ENCODE results near the gene KIF19. TPM values are rescaled to one million over a fixed set of nuclear protein-coding genes. Genes with fewer than 3 reads are reported as not detected.

KIF19 gene
- total RNA-seq, 4 donors from 2014 or later, result 1.4 to 4.4 (median 1.8) TPM

DNA sequence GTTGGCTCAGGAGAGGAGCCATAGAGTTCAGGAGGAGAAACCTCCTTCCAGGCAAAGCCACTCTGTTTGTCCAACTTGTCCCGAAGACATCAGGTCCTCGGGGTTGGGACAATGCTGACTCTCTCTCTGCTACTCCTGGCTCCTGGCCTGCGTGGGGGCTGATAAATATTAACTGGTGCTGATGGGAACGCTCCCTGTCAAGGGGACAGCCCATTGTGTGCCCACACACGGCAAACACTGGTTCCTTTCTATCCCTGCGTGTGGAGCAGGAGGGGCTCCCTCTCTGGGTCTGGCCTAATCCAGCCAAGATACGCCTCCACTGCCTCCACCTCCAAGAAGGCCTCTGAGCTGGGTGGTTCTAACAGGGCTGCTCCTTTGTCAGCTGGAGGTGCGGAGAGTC is 4.4 kb downstream of the KIF19 start:
- Histone ChIP-seq H3K27me3 (peaks cover 30% of the 10 kb centered on the region), H3K4me3 (no peak overlapping the region), H3K36me3 (no peaks in the 10 kb centered on the region), H3K9me3 (no peaks in the 10 kb centered on the region), H3K4me1 (peaks cover 0 to 20% (median 13%) of the 10 kb centered on the region in 4 donors), H3K27ac (no peak overlapping the region)
- in situ Hi-C loops (cut with MboI; ENCODE audit: low pct_ligation_motif_present in 1 of 4, low pct_unique_long_range_greater_than_20kb in 1 of 4, low sequenced_read_pairs in 3 of 4) (no loop called here), intact Hi-C loops (cut with DNase I; ENCODE audit: low total_unique reads) (loop anchor here (2.0 kb wide), 1 partner anchor 72 kb away; no protein-coding TSS in a partner anchor)
- TF ChIP-seq EP300 (IDR thresholded peaks at IDR 0.05; ENCODE audit: low read depth) (no peak), POLR2AphosphoS5 (IDR thresholded peaks at IDR 0.05) (no peak), POLR2A (IDR thresholded peaks at IDR 0.05) (no peak)
- TF ChIP-seq, protein P1, sequence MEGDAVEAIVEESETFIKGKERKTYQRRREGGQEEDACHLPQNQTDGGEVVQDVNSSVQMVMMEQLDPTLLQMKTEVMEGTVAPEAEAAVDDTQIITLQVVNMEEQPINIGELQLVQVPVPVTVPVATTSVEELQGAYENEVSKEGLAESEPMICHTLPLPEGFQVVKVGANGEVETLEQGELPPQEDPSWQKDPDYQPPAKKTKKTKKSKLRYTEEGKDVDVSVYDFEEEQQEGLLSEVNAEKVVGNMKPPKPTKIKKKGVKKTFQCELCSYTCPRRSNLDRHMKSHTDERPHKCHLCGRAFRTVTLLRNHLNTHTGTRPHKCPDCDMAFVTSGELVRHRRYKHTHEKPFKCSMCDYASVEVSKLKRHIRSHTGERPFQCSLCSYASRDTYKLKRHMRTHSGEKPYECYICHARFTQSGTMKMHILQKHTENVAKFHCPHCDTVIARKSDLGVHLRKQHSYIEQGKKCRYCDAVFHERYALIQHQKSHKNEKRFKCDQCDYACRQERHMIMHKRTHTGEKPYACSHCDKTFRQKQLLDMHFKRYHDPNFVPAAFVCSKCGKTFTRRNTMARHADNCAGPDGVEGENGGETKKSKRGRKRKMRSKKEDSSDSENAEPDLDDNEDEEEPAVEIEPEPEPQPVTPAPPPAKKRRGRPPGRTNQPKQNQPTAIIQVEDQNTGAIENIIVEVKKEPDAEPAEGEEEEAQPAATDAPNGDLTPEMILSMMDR (IDR thresholded peaks at IDR 0.05), result no peak
- 79% methylated on average over 7 of the region's 8 CpGs; no CpG with 5 or more reads in 1 of the 2 donors for WGBS, 2 donors (ENCODE audit: low coverage in 1 of 2)
- no peak for DNase-seq

DNA sequence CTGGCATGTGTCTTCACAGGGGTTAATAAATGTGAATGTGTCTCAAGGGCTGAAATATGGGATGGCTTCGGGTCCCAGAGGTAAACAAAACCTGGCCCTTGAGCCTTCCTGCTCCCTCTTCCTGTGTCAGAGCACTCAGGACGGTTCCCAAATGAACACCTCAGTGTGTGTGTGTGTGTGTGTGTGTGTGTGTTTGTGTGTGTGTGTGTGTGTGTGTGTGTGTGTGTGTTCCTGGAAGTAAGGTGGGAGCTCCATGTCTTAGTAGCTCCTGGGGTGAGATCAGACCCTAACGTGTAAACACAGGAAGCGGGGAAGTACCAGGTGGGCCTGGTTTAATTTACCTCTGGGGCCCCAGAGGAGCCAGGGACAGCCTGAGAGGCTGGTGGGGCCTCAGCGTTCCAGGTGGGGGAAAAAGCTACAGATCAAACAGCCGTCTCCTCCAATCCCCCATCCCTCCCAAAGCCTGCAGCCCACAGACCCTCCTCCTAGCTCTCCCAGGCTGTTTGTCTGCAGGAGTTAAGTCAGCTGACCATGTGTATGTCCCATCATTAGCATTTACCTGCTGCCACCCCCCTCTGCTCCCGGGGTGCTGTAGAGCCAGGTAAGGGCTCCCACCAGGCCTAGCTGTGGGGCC is 6.1 kb downstream of the KIF19 start:
- H3K9me3 ChIP-seq, result no peaks in the 10 kb centered on the region
- in situ Hi-C loops (cut with MboI; ENCODE audit: low pct_ligation_motif_present in 1 of 4, low pct_unique_long_range_greater_than_20kb in 1 of 4, low sequenced_read_pairs in 3 of 4) (no loop called here), intact Hi-C loops (cut with DNase I; ENCODE audit: low total_unique reads) (no loop called here)
- no peak overlapping the region for H3K4me3 ChIP-seq
- H3K27ac ChIP-seq, result peak overlapping the region; percentile 23 to 61 (median 53)
- WGBS, 2 donors (ENCODE audit: low coverage in 1 of 2), result 64% methylated on average over 7 of the region's 7 CpGs; no CpG with 5 or more reads in 1 of the 2 donors
- H3K36me3 ChIP-seq, result no peaks in the 10 kb centered on the region
- H3K4me1 ChIP-seq, result peaks cover 0 to 4% (median 0%) of the 10 kb centered on the region in 4 donors
- peaks cover 13% of the 10 kb centered on the region for H3K27me3 ChIP-seq
- TF ChIP-seq, protein P1 (IDR thresholded peaks at IDR 0.05), result no peak
- TF ChIP-seq POLR2AphosphoS5 (IDR thresholded peaks at IDR 0.05) (no peak), POLR2A (IDR thresholded peaks at IDR 0.05) (no peak)
- no peak for DNase-seq

DNA sequence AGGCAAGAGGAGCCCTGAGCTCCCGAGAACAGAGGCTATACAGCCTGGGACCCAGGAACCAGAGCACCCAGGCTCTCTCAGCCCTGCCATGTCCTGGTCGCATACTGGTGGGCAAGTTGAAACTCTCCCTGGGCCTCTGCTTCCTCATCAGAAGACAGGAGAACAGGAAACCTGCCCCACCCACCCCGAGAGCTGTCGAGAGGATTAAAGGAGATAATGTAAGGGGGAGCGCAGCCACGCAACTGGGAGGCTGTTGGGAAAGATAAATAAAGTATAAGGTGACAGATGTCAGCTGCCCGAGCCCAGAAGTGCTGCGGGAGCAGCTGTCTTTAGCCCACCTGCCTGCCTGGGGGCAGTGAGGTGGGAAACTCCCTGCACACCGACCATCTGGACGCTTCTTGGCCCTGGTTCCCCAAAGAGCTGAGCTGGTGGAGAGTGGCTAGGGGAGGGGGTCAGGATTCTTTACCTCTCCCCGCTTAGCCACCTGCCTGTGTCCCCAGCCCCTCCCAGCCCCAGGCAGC is 6.8 kb downstream of the KIF19 start:
- WGBS, 2 donors (ENCODE audit: low coverage in 1 of 2), result 23% methylated on average over 11 of the region's 11 CpGs; no CpG with 5 or more reads in 1 of the 2 donors
- TF ChIP-seq POLR2AphosphoS5 (IDR thresholded peaks at IDR 0.05) (peak; percentile 41 to 62 (median 60)), EP300 (IDR thresholded peaks at IDR 0.05; ENCODE audit: low read depth) (no peak)
- in situ Hi-C loops (cut with MboI; ENCODE audit: low pct_ligation_motif_present in 1 of 4, low pct_unique_long_range_greater_than_20kb in 1 of 4, low sequenced_read_pairs in 3 of 4), result no loop called here
- no peak overlapping the region for H3K4me3 ChIP-seq
- peak overlapping the region; percentile 23 to 61 (median 53) for H3K27ac ChIP-seq
- peak; percentile 50 for DNase-seq
- H3K36me3 ChIP-seq, result no peaks in the 10 kb centered on the region
- intact Hi-C loops (cut with DNase I; ENCODE audit: low total_unique reads), result no loop called here
- H3K9me3 ChIP-seq, result no peaks in the 10 kb centered on the region
- peaks cover 7% of the 10 kb centered on the region for H3K27me3 ChIP-seq
- H3K4me1 ChIP-seq, result peaks cover 0 to 4% (median 0%) of the 10 kb centered on the region in 4 donors

DNA sequence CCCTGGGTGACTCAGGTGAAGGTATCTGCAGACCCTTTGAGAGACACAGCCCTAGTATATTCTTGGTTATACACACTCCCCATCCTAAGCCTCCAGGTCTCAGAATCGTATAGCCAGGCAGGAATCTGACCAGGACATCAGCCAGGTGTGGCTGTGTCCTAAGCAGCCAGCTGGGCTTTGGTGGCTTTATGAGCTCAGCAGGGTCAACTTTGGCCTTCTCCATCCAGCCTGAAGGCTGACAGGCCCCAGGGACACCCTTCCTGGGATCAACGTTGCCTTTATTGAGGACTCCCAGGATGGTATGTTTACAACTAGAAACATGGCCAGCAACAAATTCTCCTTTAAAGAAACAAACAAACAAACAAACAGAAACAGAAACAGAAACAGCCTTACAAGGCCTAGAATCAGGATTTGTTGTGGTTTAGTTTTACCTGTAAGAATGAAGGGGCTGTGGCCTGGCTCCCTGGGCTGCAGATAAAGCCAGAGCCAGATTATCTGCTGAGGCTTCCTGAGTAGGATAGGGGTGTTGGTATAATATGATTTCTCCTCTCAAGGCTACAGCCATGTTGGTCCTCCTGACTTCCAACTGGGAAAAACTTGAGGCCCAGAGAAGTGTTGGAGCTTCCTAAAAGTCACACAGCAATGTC is 8.5 kb downstream of the KIF19 start:
- WGBS, 2 donors (ENCODE audit: low coverage in 1 of 2), result 42 to 57% methylated on average over 1 to 2 of the region's 2 CpGs

More for the DNA sequence above, 8.5 kb downstream of the KIF19 start:
- DNase-seq, result no peak
- no peak for TF ChIP-seq POLR2A (IDR thresholded peaks at IDR 0.05)
- TF ChIP-seq, protein P1 (IDR thresholded peaks at IDR 0.05), result no peak
- Histone ChIP-seq H3K9me3 (no peaks in the 10 kb centered on the region), H3K27ac (peak overlapping the region in 2 of 4 donors; percentile 4 to 37), H3K27me3 (peaks cover 8% of the 10 kb centered on the region), H3K4me1 (peaks cover 0 to 4% (median 0%) of the 10 kb centered on the region in 4 donors), H3K4me3 (no peak overlapping the region), H3K36me3 (no peaks in the 10 kb centered on the region)
- in situ Hi-C loops (cut with MboI; ENCODE audit: low pct_ligation_motif_present in 1 of 4, low pct_unique_long_range_greater_than_20kb in 1 of 4, low sequenced_read_pairs in 3 of 4), result no loop called here
- intact Hi-C loops (cut with DNase I; ENCODE audit: low total_unique reads), result no loop called here
